ENCODE data around the gene ZBTB40. TPM values are rescaled to one million over a fixed set of nuclear protein-coding genes. Genes with fewer than 3 reads are reported as not detected.

The ZBTB40 gene
- total RNA-seq, 1 experiment from 2014 or later = 19.5 TPM

Other genes with a start within 250 kb of the ZBTB40 start
- 0.30 TPM for gene EPHA8, start 111.6 kb downstream of the ZBTB40 start, total RNA-seq (2021; ENCODE audit: unreplicated experiment)
- gene C1QA, start 184.8 kb downstream of the ZBTB40 start, total RNA-seq (2021; ENCODE audit: unreplicated experiment) = 0.91 TPM
- gene C1QC, start 191.8 kb downstream of the ZBTB40 start, total RNA-seq (2021; ENCODE audit: unreplicated experiment) = 0.59 TPM
- 0.32 TPM for gene C1QB, start 201.4 kb downstream of the ZBTB40 start, total RNA-seq (2021; ENCODE audit: unreplicated experiment)

Measured in HCT116 (cell line).